Stimulated activated CD8-positive, alpha-beta memory T cell treated with anti-CD3 and anti-CD28 coated beads, Interleukin-12 subunit alpha, Interleukin-12 subunit beta, amount 100 ng/mL, for 1 hour (primary cell): ENCODE results near the gene TMEM176B.

Source experiments
- DNase-seq: peaks from one replicate; pipeline ENCODE4 v3.0.0-alpha.2; 2020; ENCODE audit warnings: low read depth

TMEM176B gene

DNA sequence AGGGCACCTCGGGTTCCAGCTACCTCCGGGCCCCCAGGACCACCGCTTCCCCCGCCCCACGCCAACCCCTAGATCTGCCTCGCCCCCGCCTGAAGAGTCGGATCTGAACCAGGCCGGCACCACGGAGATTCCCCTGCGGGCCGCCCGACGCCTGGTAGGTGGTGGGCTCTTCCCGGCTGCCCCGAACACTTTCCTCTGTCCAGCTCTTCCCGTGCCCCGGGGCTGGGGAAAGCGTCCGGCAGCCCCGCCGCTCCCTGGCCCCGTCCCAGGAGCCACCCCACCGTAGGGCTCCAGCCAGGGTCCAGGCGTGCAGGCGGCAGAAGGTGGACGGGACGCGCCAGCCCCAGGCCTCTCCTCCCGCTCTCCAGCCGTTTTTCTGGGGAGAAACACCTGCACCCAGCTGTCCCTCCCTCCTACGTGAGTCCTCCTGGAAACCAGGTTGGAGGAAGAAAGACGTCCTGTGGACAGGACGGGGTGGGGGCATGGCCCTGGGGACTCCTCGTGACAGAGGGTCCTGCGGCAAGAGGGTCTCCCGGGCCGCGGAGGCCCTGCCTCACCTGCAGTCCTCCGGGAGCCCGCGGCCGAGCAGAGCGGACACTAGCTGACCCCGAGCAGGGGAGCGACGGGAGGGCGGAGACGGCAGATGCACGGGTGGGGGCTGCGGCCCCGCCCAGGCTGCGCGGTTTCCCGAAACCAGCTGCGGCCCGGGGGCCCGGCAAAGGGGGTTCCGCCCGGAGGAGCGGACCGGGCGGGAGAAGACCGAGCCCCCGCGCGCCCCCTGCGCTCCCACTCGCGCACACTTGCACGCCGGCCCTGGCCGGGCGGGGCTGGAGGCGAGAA is at the start of gene TMEM176B:
Gene TMEM176B (minus strand): TSS at position 624 of the 840 bp plus-strand sequence. CDS start 3,795 bp downstream, outside the sequence.
- no peak for DNase-seq

DNA sequence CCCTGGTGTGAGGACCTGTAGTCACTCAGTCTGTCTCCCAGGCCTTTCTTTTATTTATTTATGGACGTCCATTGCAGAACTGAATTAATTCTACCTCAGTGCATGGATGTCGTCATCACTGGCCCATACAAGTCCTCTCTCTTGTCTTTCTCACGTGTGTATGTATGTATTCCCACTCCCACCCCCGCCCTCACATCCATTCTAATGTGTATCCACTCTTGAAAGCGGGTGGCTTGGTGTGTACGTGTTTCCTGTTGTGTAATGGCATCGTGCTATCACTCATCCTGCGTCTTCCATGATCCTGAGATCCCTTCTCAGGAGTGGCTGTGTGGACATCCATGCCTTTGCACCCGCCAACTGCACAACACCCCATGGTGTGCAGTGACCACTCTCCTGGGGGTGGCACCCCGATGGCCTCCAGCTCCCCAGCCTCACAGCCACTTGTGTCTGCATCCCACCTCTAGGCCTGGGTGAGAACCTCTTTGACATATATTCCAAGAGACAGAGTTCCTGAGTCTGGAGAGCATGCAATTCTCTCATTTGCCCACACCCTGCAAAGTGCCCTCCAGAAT is 49.1 kb upstream of the TMEM176B start:
- no peak for DNase-seq

DNA sequence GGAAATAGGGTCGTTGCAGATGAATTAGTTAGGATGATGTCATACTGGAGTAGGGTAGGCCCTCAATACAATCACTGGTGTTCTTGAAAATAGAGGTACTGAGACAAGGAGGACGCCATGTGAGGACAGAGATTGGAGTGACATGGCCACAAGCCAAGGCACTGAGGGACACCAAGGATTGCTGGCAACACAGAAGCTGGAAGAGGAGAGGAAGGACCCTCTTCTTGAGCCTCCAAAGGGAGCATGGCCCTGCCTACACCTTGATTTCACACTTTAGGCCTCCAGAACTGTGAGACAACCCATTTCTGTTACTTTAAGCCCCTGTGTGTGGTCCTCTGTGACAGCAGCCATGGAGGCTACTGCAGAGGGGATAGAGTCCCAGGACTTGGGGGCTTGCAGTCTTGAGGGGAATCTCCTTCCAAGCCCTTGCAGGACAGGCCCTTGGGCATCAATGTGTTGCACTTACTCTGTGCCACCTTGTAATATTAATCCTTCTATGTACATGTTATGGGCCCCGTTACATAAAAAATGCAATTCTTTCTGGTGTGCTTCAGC is 48.5 kb upstream of the TMEM176B start:
- DNase-seq = no peak

DNA sequence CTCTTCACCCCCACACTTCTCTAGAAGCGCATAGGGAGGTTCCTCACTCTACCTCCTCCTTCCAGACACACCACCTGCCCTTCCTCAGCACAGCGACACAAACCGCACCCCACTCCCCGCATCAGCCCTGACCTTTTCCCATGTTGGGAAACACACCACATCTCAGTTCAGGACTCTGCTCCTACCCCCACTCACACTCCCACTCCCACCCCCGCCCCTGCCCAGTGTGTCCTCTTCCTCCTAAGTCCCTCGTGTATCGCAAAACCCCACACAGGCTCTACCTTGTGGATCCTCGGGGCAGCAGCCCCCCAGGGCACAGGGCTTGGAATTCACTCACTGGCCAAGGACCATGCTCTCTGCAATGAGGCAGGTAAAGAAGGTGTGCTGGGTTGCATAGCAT is 47.9 kb upstream of the TMEM176B start:
- DNase-seq = no peak

DNA sequence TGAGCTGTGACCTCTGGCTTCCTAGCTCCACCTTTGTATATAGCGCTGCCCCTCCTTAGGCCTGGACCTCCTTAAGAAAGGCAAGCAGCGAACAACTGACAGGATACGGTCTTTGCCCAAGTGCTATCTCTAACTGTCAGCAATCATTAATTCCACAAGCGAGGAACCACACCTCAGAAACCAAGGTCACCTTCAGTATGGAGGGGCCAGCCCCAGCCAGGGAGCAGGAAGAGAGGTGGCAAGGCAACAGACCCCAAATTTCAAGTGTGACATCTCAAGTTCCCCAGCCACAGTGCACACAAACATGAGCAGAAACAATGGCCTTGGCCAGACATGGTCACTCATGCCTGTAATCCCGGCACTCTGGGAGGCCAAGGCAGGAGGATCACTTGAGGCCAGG is 47.4 kb upstream of the TMEM176B start:
- DNase-seq = no peak

DNA sequence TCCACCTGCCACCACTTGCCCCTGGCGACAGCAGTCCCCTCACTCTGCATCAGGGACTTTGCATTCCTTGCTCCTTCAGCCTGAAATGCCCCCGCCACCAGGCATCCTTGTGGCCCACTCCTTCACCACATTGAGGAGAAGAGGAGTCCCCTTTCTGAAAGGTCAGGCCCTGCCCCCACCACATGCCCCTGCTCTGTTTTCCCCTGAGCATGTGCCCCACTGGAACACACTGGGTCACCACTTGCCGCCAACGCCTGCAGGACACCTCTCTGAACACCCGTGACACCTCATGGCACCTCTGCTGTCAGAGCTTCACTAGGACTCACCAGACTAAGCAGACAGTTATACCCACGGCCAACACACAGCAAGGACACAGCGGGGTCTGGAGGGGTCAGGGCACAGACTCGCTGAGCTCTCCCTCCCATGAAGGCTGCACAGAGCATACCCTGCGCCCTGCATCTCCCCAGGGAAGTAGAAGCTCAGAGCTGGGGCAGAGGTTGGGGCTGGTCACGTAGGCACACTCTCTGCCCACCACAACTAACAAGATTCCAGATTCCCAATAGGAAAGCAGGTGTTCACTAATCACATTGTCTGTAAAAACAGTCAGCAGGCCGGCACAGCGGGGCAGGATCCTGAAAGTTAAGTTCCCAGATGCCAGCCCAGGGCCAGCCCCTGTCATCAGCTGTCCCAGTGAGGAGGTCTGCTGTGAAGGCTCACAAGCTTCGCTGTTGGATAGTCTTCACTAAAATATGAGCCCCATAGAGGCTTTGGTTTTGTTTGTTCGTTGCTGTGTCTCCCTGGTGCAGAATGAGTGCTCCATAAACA is 46.3 kb upstream of the TMEM176B start:
- no peak for DNase-seq

DNA sequence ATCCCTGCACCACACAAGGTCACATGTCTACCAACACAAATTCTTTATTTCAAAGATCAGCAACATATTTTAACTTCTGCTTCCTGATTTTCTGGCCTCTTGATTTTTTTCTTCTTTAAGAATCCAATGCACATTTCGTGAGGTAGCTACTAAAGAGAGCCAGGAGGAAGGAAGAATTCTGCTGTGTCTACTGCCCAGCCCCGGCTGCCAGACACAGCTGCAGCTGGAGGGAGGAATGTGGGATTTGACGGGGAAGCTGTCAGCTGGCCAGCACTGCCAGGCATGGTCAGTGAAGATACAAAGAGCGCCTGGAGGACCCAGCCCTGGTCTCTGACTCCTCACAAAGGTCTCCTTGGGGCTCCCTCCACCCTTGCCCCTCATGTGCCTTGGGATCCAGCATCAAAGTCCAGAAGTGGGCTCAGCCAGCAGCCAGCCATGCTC is 45.3 kb upstream of the TMEM176B start:
- DNase-seq = no peak

DNA sequence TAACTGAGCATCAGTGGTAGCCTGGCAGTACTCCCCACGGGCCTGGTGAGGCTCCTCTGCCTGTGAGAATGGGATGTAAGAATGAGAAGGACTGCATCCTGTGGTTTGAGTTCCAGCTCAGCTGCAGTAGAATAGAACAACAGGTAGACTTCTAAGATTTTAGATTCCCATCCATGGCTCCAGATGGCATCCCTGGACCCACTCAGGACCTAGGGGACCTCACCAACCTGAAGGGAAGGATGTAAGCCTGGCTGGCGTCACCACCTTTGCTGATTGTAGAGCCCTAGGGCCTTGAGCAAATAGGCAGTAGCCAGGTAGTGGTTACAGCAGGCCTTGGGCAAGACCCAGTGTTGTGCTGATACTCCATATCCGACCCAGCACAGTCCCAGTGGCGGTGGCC is 42.6 kb upstream of the TMEM176B start:
- no peak for DNase-seq

DNA sequence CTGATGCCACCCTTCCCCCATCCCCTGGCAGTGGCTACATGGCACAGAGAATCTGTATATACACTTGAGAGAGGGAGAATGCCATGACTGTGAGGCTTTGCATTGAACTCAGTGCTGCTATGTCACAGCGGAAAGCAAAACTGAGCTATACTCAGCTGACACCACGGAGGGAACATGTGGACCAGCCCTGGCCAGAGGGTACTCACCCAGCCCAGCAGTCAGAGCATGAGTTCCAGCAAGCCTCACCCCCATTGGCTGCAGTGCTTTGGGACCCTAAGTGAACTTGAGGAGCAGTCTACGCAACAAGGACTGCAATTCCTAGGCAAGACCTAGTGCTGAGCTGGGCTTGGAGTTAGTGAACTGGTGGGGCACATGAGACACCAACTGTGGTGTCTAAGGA is 41.9 kb upstream of the TMEM176B start:
- no peak for DNase-seq

DNA sequence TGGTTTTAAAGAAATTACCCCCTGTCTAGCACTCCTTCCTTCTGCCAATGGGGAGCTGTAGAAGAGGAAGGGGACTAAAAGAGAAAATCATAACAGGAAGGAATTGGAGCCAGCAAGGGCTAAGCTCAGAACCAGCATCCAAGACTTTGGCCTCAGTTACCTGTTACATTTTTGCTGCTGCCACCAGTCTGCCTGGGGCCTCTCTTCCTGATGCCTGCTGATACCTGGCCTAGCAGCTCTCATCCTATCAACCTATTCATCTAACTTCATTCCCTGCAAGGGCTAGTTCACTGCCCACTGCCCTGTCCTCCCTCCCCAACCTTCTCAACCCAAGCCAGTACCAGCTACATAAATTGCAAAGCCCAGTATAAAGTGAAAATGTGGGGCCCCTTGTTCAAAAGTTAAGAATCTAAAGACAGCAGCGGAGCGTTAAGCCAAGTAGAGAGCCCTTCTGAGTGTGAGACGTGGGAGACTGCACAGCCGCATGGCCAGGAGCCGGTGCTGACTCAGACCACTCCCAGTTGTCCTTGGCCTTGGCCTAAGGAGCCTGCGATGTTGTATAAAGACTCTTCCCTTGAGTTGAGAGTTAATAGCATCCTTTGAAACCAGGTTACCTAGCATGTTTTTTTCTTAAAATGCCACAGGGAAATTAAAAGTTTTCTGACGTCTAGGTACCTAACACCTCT is 38.9 kb upstream of the TMEM176B start:
- DNase-seq = no peak

DNA sequence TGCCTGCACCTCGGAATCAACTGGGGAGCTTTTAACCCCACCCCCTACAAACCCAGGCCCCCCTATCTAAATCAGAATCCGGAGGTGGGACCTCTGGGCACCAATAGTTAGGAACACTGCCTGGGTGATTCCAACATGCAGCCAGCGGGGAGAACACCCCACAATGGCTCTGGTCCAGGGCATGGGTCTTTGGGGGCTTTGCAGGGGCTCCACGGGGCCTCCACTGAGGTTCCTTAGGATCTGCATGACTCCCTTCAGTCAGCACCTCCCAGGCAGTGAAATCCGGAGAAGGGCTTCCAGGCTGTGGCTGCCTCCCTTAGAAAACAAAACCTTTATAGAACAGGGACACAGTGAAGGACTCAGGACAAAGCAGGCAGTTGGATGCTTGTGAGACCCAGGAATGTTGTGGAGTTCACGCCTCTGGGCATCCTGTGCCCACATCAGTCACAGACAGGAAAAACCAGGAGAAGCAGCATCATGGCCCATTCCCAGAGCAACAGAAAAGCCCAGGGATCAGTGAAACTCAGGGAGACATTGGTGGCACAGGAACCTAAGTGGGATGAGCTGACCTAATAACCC is 35.6 kb upstream of the TMEM176B start:
- DNase-seq = no peak

DNA sequence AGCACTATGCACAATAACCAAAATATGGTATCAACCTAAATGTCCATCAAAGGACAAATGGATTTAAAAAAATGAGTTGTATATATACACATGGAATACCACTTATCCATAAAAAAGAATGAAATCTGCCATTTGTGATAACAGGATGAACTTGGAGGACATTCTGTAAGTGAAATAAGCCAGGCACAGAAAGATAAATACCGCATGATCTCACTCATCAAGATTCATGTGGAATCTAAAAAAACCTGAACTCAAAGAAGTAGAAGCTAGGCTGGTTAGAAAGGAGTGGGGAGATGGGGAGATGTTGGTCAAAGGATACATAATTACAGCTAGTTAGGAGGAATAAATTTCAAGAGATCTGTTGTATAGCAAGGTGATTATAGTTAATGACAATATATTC is 34.9 kb upstream of the TMEM176B start:
- DNase-seq = no peak

DNA sequence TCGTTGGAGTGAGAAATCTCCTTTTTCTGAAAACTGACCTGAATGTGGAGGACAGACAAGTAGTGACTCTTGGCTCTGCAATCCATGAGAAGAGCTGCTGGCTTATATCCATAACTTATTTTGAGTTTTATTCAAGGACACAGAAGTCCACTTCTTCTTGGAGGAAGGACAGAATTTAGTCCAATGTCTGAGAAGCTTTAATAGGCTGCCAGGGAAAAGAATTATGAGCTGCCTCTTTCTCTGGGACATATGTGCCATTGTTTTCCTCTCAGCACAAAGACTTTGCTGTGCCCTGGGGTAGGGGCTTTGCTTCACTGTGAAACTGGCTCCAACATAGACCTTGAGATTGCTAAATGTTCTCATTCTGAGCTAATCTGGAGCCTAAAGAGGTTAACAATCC is 31.7 kb upstream of the TMEM176B start:
- DNase-seq = no peak

DNA sequence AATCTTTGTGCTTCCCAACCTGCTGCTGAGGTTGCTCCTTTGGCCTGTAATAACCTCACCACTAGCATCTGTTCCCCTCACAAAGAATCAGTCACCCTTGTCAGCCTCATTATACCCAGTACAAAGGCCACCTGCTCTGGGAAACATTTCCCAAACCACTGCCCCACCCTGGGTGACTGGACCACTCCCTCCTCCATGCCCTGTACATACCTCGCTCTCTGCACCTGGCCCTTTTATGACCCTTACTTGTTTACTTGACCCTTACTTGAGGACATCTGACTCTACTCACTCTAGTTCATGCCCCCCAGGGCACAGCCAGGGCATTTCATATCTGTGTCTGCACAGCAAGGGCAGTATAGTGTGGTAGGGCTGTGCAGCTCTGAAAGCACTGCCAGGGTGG is 30.8 kb upstream of the TMEM176B start:
- DNase-seq = no peak

DNA sequence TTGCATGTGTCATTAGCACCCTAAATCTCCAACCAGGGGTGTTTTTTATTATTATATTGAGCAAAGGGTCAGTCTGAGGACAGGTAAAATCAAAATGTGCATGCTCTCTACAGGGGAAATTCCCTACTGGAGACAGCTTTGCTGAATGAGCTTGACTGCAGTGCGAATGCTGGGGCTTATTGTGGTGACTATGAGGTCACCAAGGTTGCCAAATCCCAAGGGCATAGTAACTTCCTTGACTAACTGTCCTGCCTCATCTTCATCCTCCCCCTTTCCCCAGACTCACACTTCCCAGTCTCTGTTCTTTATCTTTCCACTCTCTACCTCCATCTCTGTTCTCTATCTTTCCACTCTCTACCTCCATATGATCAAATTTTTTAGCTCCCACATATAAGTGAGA is 29.3 kb upstream of the TMEM176B start:
- DNase-seq = no peak

DNA sequence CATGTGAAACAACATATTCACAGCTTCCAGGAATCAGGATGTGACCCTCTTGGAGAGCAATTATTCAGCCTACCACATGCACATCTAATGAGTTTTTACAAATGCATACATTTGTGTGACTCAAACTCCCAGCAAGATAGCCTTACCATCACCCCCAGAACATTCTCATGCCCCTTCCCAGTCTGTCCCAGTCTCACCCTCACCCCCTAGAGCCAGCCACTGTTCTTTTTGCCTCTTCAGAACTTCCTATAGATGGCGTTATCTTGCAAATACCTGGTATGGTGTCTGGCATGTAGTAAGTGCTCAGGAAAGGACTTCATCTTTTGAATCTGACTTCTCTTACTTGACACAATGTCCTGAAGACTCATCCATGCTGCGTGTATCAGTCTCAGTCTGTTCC is 28.2 kb upstream of the TMEM176B start:
- DNase-seq = no peak

DNA sequence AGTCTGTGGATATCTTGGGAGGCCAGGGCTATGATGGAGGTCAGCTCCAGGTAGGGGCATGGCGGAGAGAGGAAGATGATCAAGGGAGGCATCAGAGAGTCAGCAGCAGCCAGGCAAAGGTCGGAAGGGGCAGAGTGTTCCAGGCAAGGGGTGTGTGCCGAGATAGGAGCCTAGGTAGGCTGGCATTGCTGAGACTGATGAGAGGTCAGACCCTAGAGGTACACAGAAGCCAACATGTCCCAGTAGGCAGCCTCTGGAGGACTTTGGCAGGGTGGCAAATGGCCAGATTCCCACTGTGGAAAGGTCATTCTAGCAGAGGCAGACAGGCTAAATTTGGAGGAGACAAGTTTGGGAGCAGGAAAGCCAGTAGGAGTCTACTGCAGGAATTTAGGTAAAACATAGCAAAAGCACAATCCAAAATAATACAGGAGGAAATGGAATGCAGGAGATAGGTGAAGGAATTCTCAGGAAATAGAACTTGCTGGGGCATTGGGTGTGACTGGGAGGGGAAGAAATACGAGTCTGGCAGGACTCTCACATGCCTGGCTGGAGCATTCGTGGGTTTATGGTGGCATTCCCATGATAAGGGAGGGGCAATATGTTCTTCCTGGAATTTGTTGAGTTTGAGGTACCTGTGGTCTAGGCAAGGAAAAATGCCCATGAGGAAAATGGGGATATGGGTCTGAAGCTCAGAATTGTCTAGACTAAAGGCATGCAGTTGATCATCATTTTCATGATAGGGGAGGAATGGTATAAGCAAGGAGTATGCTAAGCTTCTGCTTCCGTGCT is 26.1 kb upstream of the TMEM176B start:
- no peak for DNase-seq

DNA sequence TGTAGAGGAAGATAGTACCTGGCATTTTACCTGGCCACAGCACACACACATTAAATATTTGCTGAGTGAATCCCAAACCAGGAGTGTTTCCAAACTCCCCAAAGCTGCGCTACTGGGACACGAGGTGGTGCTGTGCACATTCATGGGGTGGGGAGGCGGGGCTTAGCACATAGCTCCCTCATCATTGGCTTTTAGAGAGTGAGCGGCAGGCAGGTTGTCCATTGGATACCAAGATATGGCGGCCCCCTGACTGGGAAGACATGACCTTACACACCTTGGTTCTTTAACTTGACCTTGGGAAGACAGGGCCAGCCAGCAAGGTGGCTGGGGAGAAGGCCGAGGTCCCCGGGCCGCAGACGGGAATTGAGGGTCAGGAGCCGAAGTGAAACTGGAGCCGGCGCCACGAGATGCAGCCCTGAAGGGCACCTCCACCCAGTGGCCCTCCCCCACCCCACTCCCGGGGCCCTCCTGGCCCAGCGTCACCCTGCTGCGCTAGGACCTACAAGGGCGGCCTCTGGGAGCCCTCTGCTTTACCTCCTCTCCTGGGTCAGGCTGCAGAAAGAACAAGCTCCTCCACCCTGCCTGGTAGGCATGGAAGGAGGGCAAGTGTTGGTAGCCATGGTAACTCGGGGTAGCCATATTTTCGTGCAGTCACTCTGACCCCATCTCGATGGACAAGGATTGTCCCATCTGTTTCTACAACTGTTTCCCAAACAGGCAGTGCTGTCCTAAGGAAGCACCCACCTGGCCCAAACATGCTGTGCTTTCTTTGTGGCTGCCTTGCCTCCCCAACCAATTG is 24.4 kb upstream of the TMEM176B start:
- no peak for DNase-seq

DNA sequence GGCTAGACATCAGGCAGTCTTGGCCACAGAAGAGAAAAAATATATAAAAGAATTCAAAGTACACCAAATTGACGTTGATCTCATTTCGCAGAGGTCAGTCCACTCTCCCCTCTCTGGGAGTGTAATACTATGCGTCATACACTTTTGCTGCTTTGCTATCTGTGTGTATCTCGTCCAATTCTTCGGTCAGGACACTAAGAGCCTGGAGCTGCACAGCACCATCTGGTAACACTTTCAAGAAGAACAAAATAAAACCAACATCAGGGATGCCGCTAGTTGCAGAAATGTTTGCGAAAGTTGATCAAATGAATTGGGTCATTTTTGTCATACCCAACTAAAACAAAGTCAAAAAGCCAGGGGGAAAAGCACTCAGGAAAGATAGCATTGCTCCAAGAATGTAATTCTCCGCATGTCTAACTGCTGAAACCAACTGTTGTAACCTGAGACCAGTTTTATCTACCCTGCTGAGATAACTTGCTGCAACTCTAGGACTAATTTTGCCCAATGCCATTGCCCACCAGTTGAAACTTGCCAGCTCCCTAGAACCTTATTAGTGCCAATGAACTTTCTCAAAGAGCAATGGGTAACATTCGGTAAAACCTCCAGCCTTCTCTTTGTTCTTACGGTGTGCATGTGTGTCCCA is 23.4 kb upstream of the TMEM176B start:
- DNase-seq = no peak
